Brain pericyte (primary cell): ENCODE results near the gene SERPINB6.
"Not testable (repeated sequence)": the region's sequence is repeated elsewhere in the genome, so short reads cannot be mapped to it uniquely, and the experiment has no call there.

Experiments
- DNase-seq: peaks from one replicate; pipeline ENCODE4 v3.0.0-alpha.2; 2012; ENCODE audit warnings: low read depth, low spot score

SERPINB6 gene

DNA sequence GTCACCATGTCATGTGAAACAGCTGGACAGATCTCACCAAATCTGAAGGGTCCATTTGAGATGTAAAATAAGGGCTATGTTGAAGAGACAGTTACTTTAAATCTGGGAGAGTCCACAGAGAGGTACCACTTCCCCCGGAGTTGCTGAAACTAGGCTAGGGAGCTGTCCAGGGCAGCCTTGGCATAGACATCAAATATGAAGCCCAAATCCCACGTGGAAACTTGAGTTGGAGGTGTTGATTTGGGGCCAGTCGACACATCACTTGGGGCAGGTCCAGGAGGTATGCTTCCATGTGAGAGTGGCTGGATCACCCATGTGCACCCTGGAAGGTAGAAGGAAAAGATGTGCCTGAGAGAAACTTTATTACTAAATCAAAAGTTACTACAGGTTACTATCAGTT is 56.2 kb downstream of the SERPINB6 start:
- no peak for DNase-seq

DNA sequence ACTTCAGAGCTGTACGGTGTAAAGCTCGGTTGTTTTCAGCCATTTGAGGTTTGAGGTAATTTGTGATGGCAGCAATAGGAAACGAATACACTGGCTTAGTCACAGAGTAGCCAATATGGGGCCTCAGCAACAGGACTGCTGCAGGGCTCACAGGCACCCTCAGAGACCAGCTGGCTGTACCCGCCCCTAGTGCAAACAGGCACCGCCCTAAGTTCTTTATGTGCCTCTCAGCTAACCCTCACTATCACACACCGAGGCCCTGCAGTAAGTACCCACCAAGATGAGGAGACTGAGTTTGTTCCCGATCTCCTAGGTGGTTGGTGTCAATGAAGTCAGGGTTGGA is 57.1 kb downstream of the SERPINB6 start:
- no peak for DNase-seq

DNA sequence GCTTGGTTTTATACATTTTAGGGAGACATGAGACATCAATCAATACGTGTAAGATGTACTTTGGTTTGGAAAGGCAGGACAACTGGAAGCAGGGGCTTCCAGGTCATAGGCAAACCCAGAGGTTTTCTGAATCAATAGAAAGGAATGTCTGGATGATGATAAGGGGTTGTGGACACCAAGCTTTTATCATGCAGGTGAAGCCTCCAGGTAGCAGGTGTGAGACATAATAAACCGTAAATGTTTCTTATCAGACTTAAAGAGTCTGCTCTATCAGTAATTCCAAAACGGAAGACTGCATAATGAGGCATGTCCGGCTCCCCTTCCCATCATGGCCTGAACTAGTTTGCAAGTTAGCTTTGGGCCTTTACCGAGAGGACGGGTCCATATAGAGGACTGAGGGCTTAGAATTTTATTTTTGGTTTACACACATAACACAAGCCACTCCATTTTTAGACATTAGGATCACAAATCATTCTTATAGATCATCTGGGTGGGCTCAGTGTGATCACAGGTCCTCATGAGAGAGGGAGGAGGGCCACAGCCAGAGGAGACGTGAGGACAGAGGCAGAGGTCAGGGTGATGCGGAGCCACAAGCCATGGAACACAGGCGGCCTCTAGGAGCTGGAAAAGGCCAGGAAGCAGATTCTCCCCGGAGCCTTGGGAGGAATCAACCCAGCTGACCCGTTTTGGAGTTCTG is 57.6 kb downstream of the SERPINB6 start:
- DNase-seq, result no peak

DNA sequence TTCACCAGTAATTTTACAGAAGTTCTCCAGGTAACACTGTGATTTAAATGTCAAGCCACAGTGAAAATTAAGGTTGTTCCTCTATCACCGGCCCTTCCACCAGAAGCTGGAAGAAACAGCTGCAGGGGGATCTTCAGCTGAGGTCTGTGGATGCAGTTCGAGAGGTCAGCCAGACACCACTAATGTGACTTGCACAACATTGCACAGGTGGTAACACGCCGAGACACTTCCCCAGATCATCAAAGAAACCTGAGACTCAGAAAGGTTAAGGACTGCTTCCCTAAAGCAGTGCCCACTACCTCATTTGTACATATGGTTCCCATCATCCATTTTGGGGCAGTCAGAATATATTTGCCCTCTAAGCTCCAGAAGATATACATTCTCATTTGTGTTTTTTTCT is 60.2 kb downstream of the SERPINB6 start:
- no peak for DNase-seq

DNA sequence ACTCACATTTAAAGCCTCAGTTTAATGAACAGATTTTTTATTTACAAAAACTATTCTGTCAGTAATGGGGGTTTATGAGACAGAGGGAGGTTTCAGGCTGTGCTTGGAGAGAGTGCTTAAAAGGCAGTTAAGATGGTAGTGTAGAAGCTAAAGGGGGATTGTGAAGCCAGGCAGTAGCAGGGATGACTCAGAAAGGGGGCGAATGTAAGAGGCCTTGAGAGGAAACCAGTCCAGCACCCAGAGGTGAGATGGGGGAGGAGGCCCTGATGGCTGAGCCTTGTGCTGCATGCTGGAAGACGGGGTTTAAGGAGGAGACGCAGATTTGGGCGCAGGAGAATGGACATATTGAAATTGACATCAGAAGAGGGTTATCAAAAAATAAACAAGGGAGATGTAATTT is 61.6 kb downstream of the SERPINB6 start:
- no peak for DNase-seq

DNA sequence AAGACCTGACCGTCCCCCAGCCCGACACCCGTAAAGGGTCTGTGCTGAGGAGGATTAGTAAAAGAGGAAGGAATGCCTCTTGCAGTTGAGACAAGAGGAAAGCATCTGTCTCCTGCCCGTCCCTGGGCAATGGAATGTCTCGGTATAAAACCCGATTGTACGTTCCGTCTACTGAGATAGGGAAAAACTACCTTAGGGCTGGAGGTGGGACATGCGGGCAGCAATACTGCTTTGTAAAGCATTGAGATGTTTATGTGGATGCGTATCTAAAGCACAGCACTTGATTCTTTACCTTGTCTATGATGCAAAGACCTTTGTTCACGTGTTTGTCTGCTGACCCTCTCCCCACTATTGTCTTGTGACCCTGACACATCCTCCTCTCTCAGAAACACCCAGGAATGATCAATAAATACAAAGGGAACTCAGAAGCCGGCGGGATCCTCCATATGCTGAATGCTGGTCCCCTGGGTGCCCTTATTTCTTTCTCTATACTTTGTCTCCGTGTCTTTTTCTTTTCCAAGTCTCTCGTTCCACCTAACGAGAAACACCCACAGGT is 62.2 kb downstream of the SERPINB6 start:
- not testable (repeated sequence) for DNase-seq

DNA sequence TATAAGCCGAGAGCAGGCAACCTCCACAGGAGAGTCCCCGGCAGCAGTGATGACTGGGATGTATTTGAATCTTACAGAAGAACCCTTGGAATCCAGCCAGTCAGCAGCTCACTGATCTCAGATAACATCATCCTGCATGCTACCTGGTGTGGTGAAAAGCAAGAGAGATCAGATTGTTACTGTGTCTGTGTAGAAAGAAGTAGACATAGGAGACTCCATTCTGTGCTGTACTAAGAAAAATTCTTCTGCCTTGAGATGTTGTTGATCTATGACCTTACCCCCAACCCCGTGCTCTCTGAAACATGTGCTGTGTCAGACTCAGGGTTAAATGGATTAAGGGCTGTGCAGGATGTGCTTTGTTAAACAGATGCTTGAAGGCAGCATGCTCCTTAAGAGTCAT is 62.9 kb downstream of the SERPINB6 start:
- DNase-seq, result not testable (repeated sequence)

DNA sequence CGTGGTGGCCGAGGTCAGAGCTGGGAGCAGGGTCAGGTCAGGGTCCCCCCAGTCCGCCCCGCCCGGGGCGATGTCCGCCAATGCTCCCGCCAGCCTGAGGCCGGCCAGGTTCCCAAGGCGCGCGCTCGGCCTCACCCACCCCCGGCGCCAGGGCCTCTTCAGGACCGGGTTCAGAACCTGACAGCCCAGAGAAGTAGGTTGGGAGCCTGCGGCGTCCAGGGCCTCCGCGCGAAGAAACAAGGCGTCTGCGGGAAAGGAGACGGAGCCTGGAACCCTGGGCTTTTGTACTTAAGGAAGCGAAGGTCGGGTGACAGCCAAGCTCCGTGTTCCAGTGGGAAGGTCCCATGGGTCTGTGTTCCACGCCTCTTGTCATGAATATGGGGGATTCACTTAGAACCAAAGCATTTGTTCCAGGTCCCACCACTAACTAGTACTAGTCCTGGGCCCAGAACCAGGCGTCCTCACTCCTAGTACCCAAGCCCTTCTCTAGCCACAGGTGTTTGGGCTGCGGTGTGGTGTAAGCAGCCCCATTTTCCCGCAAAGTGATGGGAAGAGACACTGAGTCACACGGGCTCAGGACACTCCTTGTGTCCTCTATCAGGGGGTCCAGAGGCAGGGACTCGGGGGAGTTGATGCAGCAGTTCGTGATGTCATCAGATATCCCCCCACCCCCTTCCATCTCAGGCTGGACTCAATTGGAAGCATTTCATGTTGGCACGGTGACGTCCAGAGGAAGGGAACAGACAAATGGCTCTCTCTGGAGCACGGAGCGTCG is 67.8 kb downstream of the SERPINB6 start:
- DNase-seq, result not testable (repeated sequence)

DNA sequence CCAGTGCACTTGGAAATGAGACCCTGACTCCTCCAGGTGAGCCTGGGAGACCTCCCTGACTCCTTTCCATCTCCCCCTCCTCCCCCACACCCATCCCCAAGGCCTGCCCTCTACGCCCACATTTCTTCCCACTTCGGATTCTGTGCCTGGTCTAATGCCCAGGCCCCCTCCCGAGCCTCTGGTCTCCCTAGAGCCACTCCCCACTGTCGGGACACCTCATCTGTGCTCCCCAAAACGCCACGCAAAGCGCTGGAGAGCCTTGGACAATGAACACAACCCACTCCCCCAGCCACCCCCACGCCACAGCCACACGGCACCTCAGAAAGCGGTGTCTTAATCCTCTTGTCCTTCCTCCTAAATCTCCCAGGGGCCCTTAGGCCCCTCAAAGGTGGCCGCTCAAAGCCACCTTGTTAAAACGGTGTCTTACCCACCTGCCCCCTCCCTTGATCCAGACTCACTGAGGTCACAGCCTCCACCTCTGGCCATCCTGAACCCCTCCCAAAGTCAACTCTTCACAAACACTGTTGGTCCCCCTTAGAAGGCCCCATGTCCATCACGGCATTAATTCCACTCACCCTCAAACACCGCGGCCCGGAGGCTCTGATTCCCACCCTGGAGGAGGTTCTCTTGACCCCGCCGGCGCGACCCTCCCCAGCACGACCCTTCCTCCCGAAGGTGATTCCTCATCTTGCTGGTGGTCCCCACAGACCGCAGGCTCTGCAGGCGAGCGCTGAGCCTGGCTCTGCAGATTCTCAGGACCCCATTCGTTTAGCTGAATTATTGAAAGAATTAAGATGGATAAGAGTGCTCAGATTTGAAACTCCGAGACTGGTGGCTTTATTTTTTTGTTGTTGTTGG is 69.5 kb downstream of the SERPINB6 start:
- not testable (repeated sequence) for DNase-seq

DNA sequence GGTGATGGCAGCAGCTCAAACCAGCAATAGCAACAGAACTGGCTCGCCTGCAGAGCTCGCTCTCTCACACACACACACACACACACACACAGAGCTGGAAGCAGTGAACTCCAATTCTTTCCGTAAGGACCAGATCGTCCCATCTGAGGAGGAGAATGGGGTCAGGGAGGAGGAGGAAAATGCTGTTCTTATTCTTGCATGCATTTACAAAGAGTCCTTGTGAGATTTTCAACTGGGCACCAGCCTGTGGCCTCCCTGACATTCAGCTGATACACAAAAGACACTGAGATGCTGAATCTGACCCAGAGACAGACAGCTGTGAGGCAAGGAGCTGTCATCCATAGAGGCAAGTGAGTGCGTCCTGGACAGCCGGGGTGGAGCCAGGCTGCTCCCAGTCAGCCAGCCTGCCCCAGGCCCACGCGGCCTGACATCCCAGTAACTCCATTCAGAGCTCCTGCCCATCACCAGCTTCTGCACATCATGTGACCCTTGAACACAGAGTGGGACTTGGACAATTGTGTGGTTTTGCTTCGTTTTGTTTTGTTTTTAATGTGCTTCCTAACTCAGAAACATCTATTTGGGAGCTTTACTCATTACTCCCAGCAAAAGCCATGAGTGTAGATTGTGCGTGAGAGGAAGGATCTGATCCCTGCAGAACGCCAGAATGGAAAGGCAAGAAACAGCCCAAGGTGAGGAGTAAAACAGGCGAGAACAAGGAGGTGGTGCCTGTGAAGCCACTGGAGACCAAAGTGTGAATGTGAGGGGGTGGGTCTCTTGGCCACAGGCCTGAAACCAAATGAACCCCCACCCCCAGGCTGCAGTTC is 70.3 kb downstream of the SERPINB6 start:
- DNase-seq, result no peak

DNA sequence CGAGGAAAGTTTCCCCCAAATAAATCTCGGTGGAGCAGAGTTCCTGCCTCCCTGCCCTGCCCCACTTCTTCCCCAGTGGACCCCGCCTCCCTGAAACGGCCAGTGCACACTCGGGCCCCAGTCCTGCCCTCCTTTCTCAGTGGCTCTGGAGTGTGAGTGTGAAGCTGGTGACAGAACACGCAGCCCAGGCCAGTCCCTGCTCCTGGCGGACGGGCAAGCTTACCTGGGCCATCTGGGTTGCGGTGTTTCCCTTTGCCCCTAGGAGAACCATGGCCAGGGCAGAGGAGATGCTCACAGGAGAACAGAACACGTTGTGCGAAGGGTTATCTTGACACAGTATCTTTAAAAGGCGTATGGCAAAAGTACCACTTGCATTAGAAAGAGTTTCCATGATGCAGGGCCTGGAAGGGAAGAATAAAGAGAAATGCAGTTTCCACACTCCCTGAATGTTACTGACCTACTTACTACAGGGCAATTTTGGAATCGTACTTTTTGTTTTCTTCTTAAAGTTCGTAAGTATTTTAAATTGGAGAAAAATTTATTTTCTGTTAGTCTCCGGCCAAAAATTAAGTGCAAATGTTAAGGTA is 71.1 kb downstream of the SERPINB6 start:
- no peak for DNase-seq

DNA sequence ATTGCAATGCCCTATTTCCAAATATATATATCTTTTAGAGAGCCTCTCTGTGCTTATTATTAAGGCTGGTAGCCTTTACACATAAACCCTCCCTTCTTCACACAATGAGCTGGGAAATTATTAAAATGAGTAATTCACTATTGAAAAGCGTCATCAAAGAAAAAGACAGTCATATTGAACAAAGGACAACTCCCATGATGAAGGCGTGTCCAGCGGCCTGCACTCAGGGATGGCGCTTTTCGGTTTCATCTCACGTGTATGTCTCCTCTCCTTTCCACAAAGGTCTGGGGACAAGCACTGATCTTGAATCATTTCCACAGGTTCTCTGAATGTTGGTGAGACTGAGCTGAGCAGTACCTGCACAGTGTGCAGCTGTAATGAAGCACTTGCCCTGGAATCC is 71.8 kb downstream of the SERPINB6 start:
- DNase-seq, result no peak
